GM23248 (cell line): ENCODE data around the gene RALGDS.

Experiments
- EZH2 ChIP-seq: fragments of 200-600 bp; sonication (generic); IDR thresholded peaks from 2 replicates; pipeline ENCODE4 v1.6.1; 2018; ENCODE audit warnings: antibody characterized with exemption, mild to moderate bottlenecking; ENCODE audit not compliant: insufficient read depth, poor library complexity, severe bottlenecking
- EZH2phosphoT487 ChIP-seq: fragments of 200-600 bp; sonication (generic); IDR thresholded peaks from 2 replicates; pipeline ENCODE4 v1.6.1; 2018; ENCODE audit warnings: antibody characterized with exemption, moderate library complexity, mild to moderate bottlenecking, low read depth; ENCODE audit not compliant: insufficient read depth

DNA sequence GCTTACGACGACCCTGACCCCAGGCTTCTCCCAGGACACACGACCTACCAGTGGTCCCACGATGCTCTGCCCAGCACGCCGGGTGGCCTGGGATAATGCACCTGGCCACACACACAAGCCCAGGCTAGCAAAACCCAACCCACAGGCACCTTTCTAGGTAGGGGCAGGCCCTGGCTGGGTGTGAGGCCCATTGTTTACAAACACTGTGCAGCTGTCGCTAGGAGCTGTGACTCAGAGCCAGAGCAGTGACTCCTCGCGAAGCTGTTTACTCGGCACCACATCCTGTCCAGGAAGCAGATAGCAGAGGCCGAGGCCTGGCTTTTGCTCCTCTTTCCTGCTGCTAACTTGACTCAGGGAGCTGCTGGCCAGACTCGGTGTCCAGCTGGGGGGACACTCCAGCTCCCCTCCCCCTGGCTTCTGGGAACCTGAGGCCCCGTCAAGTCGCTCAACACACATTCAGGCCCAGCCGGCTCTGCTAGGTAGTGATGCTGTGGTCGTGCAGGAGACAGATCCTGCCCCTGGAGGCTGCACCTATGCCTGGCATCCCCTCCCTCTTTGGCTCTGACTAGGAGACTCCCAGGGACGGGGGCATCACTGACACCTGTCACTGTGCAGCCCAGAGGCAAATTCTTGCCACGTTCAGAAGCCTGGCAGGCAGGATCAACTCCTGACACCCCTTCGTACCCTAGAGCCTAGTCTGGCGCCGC lies 12.8 kb upstream of the RALGDS start:
- no peak for TF ChIP-seq EZH2
- TF ChIP-seq EZH2phosphoT487: no peak
